Measurements from ENCODE around the gene CHMP4B.

CHMP4B gene

DNA sequence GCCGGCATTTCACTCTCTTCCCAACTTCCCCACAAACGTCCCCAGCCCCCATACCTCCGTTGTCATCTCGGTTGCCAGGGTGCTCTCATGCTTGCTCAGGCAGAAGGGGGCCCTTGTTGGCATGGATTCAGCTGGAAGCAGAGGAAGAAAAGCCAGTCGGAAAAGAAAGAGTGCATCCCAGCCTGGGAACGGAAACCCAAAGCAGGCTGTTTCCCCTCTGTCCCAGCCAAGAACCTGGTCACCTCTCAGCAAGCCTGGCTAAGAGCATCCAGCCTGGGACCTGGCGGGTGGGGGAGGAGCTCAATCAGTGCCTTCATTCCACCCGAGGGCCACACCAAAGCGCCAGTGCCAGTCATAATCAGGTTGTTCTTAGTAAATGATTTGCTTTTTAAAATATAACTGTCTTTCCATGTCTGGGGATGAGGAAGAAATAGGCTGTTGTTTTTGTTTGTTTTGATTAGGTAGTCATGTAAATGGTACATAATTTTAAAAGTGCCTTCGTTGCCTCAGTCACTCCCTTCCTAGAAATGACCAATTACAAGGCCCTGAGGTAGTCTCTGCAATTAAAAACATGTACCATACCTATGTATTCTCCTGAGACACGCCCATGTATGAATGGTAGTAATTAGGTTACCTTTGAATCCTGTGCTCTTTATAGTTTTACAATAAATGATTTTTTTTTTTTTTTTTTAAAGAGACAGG lies 21.1 kb downstream of the CHMP4B start:
- H3K4me3 ChIP-seq (ENCODE audit: low read length) = no peak overlapping the region
- H3K27me3 ChIP-seq (ENCODE audit: control insufficient read depth, low read length) = no peaks in the 10 kb centered on the region
- H3K27ac ChIP-seq (ENCODE audit: low read depth, low read length) = no peak overlapping the region
- peaks cover 25% of the 10 kb centered on the region for H3K4me1 ChIP-seq (ENCODE audit: control insufficient read depth, low read length)
- no peaks in the 10 kb centered on the region for H3K9me2 ChIP-seq (replicated peaks; ENCODE audit: control insufficient read depth, low read length)
- H3K9me3 ChIP-seq (ENCODE audit: control insufficient read depth, insufficient read depth, low read length) = no peaks in the 10 kb centered on the region
- H3K36me3 ChIP-seq (ENCODE audit: control insufficient read depth, low read length) = no peaks in the 10 kb centered on the region
- TF ChIP-seq EZH2phosphoT487 (IDR thresholded peaks at IDR 0.05; ENCODE audit: borderline replicate concordance, low read length) = no peak
- H3F3A ChIP-seq (ENCODE audit: control insufficient read depth, insufficient read depth) = no peaks in the 10 kb centered on the region
- no peak overlapping the region for H3K4me2 ChIP-seq (ENCODE audit: low read length)
- H3K79me2 ChIP-seq (ENCODE audit: control insufficient read depth, low read length) = peaks cover 86% of the 10 kb centered on the region
- peaks cover 7% of the 10 kb centered on the region; the same call in 1 of the 2 replicates for H4K20me1 ChIP-seq (ENCODE audit: control insufficient read depth, insufficient read depth, low read depth, low read length)

DNA sequence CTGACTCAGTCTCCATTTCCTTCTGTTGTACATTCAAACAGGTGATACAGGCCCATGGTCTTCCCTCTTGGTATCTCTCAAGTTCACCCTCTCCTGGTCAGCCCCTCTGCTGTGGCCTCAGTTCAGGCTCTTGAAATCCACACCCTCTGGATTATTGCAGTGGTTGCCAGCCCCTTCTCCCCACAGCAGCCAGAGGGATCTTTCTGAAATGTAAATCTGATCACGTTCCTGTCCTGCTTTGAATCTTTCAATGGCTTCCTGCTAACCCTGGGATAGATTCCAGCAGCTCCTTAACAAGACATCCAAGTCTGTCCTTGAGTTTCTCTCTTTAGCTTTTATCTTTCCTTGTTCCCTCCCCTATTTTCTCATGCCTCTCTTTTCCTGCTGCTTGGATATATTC lies 22.2 kb downstream of the CHMP4B start:
- Histone ChIP-seq H3K27ac (ENCODE audit: low read depth, low read length) (no peak overlapping the region), H4K20me1 (ENCODE audit: control insufficient read depth, insufficient read depth, low read depth, low read length) (peaks cover 12% of the 10 kb centered on the region; the same call in 1 of the 2 replicates), H3F3A (ENCODE audit: control insufficient read depth, insufficient read depth) (no peaks in the 10 kb centered on the region), H3K4me2 (ENCODE audit: low read length) (no peak overlapping the region), H3K36me3 (ENCODE audit: control insufficient read depth, low read length) (no peaks in the 10 kb centered on the region), H3K79me2 (ENCODE audit: control insufficient read depth, low read length) (peaks cover 86% of the 10 kb centered on the region), H3K9me3 (ENCODE audit: control insufficient read depth, insufficient read depth, low read length) (no peaks in the 10 kb centered on the region), H3K4me3 (ENCODE audit: low read length) (no peak overlapping the region), H3K27me3 (ENCODE audit: control insufficient read depth, low read length) (no peaks in the 10 kb centered on the region), H3K9me2 (replicated peaks; ENCODE audit: control insufficient read depth, low read length) (no peaks in the 10 kb centered on the region), H3K4me1 (ENCODE audit: control insufficient read depth, low read length) (peaks cover 25% of the 10 kb centered on the region)
- TF ChIP-seq, protein P1, sequence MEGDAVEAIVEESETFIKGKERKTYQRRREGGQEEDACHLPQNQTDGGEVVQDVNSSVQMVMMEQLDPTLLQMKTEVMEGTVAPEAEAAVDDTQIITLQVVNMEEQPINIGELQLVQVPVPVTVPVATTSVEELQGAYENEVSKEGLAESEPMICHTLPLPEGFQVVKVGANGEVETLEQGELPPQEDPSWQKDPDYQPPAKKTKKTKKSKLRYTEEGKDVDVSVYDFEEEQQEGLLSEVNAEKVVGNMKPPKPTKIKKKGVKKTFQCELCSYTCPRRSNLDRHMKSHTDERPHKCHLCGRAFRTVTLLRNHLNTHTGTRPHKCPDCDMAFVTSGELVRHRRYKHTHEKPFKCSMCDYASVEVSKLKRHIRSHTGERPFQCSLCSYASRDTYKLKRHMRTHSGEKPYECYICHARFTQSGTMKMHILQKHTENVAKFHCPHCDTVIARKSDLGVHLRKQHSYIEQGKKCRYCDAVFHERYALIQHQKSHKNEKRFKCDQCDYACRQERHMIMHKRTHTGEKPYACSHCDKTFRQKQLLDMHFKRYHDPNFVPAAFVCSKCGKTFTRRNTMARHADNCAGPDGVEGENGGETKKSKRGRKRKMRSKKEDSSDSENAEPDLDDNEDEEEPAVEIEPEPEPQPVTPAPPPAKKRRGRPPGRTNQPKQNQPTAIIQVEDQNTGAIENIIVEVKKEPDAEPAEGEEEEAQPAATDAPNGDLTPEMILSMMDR (IDR thresholded peaks at IDR 0.05; ENCODE audit: low read depth, low read length, poor library complexity, severe bottlenecking) = no peak
- no peak for TF ChIP-seq EZH2phosphoT487 (IDR thresholded peaks at IDR 0.05; ENCODE audit: borderline replicate concordance, low read length)

DNA sequence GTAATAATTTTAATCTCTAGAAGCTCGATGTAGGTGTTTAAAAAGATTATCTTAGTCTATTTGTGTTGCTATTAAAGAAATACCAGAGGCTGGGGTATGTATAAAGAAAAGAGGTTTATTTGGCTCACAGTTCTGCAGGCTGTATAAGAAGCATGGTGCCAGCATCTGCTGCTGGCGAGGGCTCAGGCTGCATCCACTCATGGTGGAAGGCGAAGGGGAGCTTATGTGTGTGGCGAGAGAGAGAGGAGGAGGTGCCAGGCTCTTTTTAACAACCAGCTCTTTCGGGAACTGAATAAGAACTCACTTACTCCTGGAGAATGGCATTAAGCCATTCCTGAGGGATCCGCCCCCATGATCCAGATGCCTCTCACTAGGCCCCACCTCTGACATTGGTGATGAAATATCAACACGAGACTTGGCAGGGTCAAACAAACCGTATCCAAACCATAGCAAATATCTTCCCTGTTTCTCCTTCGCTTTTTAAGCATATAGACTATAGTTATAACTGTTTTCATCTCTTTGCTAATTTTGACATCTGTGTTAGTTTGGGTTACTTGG lies 24.5 kb downstream of the CHMP4B start:
- TF ChIP-seq, protein P1 (IDR thresholded peaks at IDR 0.05; ENCODE audit: low read depth, low read length, poor library complexity, severe bottlenecking) = no peak
- no peak for TF ChIP-seq EZH2phosphoT487 (IDR thresholded peaks at IDR 0.05; ENCODE audit: borderline replicate concordance, low read length)
- peaks cover 86% of the 10 kb centered on the region for H3K79me2 ChIP-seq (ENCODE audit: control insufficient read depth, low read length)

DNA sequence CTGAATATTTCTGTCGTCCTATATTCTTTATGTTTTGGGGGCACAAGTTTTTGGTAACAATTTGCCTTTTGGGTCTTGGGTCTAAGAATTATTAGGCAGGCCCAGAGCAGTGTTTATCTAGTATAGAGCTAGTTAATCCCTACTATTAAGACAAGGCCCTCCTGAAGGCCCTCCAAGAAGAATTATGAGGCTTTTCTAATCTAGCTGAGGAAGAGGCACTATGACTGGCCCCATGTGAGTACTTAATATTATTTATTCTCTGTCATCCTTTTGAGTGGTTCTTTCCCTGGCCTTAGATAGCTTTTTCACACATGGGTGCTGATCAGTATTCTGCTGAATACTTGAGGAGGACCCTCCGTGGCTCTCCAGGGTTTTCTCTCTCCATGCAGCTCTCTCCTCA lies 25.1 kb downstream of the CHMP4B start:
- Histone ChIP-seq H3K79me2 (ENCODE audit: control insufficient read depth, low read length) (peaks cover 89% of the 10 kb centered on the region), H4K20me1 (ENCODE audit: control insufficient read depth, insufficient read depth, low read depth, low read length) (peaks cover 14% of the 10 kb centered on the region; the same call in 1 of the 2 replicates), H3K9me2 (replicated peaks; ENCODE audit: control insufficient read depth, low read length) (no peaks in the 10 kb centered on the region), H3K36me3 (ENCODE audit: control insufficient read depth, low read length) (no peaks in the 10 kb centered on the region), H3K27ac (ENCODE audit: low read depth, low read length) (no peak overlapping the region), H3K27me3 (ENCODE audit: control insufficient read depth, low read length) (no peaks in the 10 kb centered on the region), H3K4me2 (ENCODE audit: low read length) (no peak overlapping the region), H3K4me3 (ENCODE audit: low read length) (no peak overlapping the region), H3K9me3 (ENCODE audit: control insufficient read depth, insufficient read depth, low read length) (no peaks in the 10 kb centered on the region), H3F3A (ENCODE audit: control insufficient read depth, insufficient read depth) (no peaks in the 10 kb centered on the region), H3K4me1 (ENCODE audit: control insufficient read depth, low read length) (peaks cover 19% of the 10 kb centered on the region)
- TF ChIP-seq EZH2phosphoT487 (IDR thresholded peaks at IDR 0.05; ENCODE audit: borderline replicate concordance, low read length) = no peak
- TF ChIP-seq, protein P1 (IDR thresholded peaks at IDR 0.05; ENCODE audit: low read depth, low read length, poor library complexity, severe bottlenecking) = no peak

More for the DNA sequence above, 24.5 kb downstream of the CHMP4B start:
- H3K9me2 ChIP-seq (replicated peaks; ENCODE audit: control insufficient read depth, low read length) = no peaks in the 10 kb centered on the region
- no peaks in the 10 kb centered on the region for H3K36me3 ChIP-seq (ENCODE audit: control insufficient read depth, low read length)
- no peak overlapping the region for H3K4me3 ChIP-seq (ENCODE audit: low read length)
- H3K27ac ChIP-seq (ENCODE audit: low read depth, low read length) = no peak overlapping the region
- no peak overlapping the region for H3K4me2 ChIP-seq (ENCODE audit: low read length)
- no peaks in the 10 kb centered on the region for H3K27me3 ChIP-seq (ENCODE audit: control insufficient read depth, low read length)
- no peaks in the 10 kb centered on the region for H3F3A ChIP-seq (ENCODE audit: control insufficient read depth, insufficient read depth)
- H3K4me1 ChIP-seq (ENCODE audit: control insufficient read depth, low read length) = peaks cover 19% of the 10 kb centered on the region
- H4K20me1 ChIP-seq (ENCODE audit: control insufficient read depth, insufficient read depth, low read depth, low read length) = peaks cover 14% of the 10 kb centered on the region; the same call in 1 of the 2 replicates
- H3K9me3 ChIP-seq (ENCODE audit: control insufficient read depth, insufficient read depth, low read length) = no peaks in the 10 kb centered on the region
